Measurements from ENCODE around the gene TMEM200C.

The TMEM200C gene

GRCh38 chr18:5895299-5895875 lies at the start of gene TMEM200C:
TSS of gene TMEM200C (minus strand) at chr18:5895522. CDS start at chr18:5892063, 3,459 bp downstream.
- in situ Hi-C loops (cut with MboI; ENCODE audit: low sequenced_read_pairs): loop anchor here (25.0 kb wide), 1 partner anchor 317 kb away; no protein-coding TSS in a partner anchor

GRCh38 chr18:5944448-5944847 lies 49.1 kb upstream of the TMEM200C start:
- in situ Hi-C loops (cut with MboI; ENCODE audit: low sequenced_read_pairs): no loop called here

GRCh38 chr18:5943514-5943913 lies 48.2 kb upstream of the TMEM200C start:
- in situ Hi-C loops (cut with MboI; ENCODE audit: low sequenced_read_pairs): no loop called here

GRCh38 chr18:5942591-5942990 lies 47.3 kb upstream of the TMEM200C start:
- in situ Hi-C loops (cut with MboI; ENCODE audit: low sequenced_read_pairs): no loop called here

GRCh38 chr18:5941890-5942289 lies 46.6 kb upstream of the TMEM200C start:
- in situ Hi-C loops (cut with MboI; ENCODE audit: low sequenced_read_pairs): no loop called here

- in situ Hi-C loops (cut with MboI; ENCODE audit: low sequenced_read_pairs): no loop called here
These were observed 44.7 kb upstream of the TMEM200C start for GRCh38 chr18:5939801-5940667.

GRCh38 chr18:5937795-5938194 lies 42.5 kb upstream of the TMEM200C start:
- in situ Hi-C loops (cut with MboI; ENCODE audit: low sequenced_read_pairs): no loop called here

GRCh38 chr18:5937121-5937520 lies 41.8 kb upstream of the TMEM200C start:
- in situ Hi-C loops (cut with MboI; ENCODE audit: low sequenced_read_pairs): no loop called here

GRCh38 chr18:5930789-5931188 lies 35.5 kb upstream of the TMEM200C start:
- in situ Hi-C loops (cut with MboI; ENCODE audit: low sequenced_read_pairs): no loop called here

GRCh38 chr18:5918205-5918858 lies 23.0 kb upstream of the TMEM200C start:
- in situ Hi-C loops (cut with MboI; ENCODE audit: low sequenced_read_pairs): loop anchor here (25.0 kb wide), 1 partner anchor 594 kb away; no protein-coding TSS in a partner anchor

GRCh38 chr18:5914951-5915350 lies 19.6 kb upstream of the TMEM200C start:
- in situ Hi-C loops (cut with MboI; ENCODE audit: low sequenced_read_pairs): loop anchor here (25.0 kb wide), 1 partner anchor 597 kb away; no protein-coding TSS in a partner anchor

- in situ Hi-C loops (cut with MboI; ENCODE audit: low sequenced_read_pairs): loop anchor here (25.0 kb wide), 1 partner anchor 598 kb away; no protein-coding TSS in a partner anchor
These were observed 18.7 kb upstream of the TMEM200C start for GRCh38 chr18:5914016-5914415.

GRCh38 chr18:5912566-5912965 lies 17.2 kb upstream of the TMEM200C start:
- in situ Hi-C loops (cut with MboI; ENCODE audit: low sequenced_read_pairs): loop anchor here (25.0 kb wide), 1 partner anchor 600 kb away; no protein-coding TSS in a partner anchor

- in situ Hi-C loops (cut with MboI; ENCODE audit: low sequenced_read_pairs): loop anchor here (25.0 kb wide), 1 partner anchor 603 kb away; no protein-coding TSS in a partner anchor
These were observed 13.8 kb upstream of the TMEM200C start for GRCh38 chr18:5909125-5909524.

- in situ Hi-C loops (cut with MboI; ENCODE audit: low sequenced_read_pairs): loop anchor here (25.0 kb wide), 1 partner anchor 609 kb away; no protein-coding TSS in a partner anchor
These were observed 8.1 kb upstream of the TMEM200C start for GRCh38 chr18:5903386-5903785.

- in situ Hi-C loops (cut with MboI; ENCODE audit: low sequenced_read_pairs): loop anchor here (25.0 kb wide), 1 partner anchor 612 kb away; no protein-coding TSS in a partner anchor
These were observed 4.9 kb upstream of the TMEM200C start for GRCh38 chr18:5900262-5900661.

- in situ Hi-C loops (cut with MboI; ENCODE audit: low sequenced_read_pairs): loop anchor here (25.0 kb wide), 2 partner anchors 312 to 612 kb away; no protein-coding TSS in a partner anchor
These were observed 4.5 kb upstream of the TMEM200C start for GRCh38 chr18:5899835-5900234.

- in situ Hi-C loops (cut with MboI; ENCODE audit: low sequenced_read_pairs): loop anchor here (25.0 kb wide), 1 partner anchor 316 kb away; no protein-coding TSS in a partner anchor
These were observed 786 bp upstream of the TMEM200C start for GRCh38 chr18:5895876-5896740.

GRCh38 chr18:5894611-5895298 lies 567 bp downstream of the TMEM200C start:
- in situ Hi-C loops (cut with MboI; ENCODE audit: low sequenced_read_pairs): loop anchor here (25.0 kb wide), 1 partner anchor 318 kb away; no protein-coding TSS in a partner anchor
